ENCODE results near the gene PLEKHG2. TPM values are rescaled to one million over a fixed set of nuclear protein-coding genes. Genes with fewer than 3 reads are reported as not detected.

PLEKHG2 gene
- total and polyA plus RNA-seq, 9 of the 15 experiments (the other 6 are each of a cell fraction or from before 2014, with no cell fraction given), result 0.98 to 45.7 (median 9.8) TPM

- in situ Hi-C loops (cut with MboI) (no loop called here), intact Hi-C loops (cut with micrococcal nuclease) (no loop called here)
- FAIRE-seq, result no peak
- Histone ChIP-seq H3K79me2 (ENCODE audit: control insufficient read depth, insufficient read depth, low read length) (no peaks in the 10 kb centered on the region), H2AFZ (ENCODE audit: low read depth, low read length) (no peak overlapping the region), H3K4me2 (ENCODE audit: insufficient read depth, low read length) (no peak overlapping the region), H3K4me1 (replicated peaks in 1 of 2; ENCODE audit: control insufficient read depth in 2 of 2, insufficient read depth in 2 of 2, low read length in 2 of 2) (peaks cover 2 to 10% of the 10 kb centered on the region in 2 experiments; a peak in 3 of 5 replicates), H4K20me1 (replicated peaks; ENCODE audit: control insufficient read depth, insufficient read depth, low read length) (peaks cover 1% of the 10 kb centered on the region; the same call in 1 of the 2 replicates), H3K9ac (ENCODE audit: insufficient read depth in 1 of 2, low read depth in 2 of 2, low read length in 2 of 2) (no peak overlapping the region), H3K9me3 (replicated peaks; ENCODE audit: control insufficient read depth, insufficient read depth, low read depth, low read length) (no peaks in the 10 kb centered on the region), H3K36me3 (ENCODE audit: control insufficient read depth, insufficient read depth, low read length) (peaks cover 92% of the 10 kb centered on the region), H3K4me3 (no peak overlapping the region), H3K27ac (ENCODE audit: extremely low read depth, low read depth, low read length) (no peak overlapping the region), H3K27me3 (ENCODE audit: control insufficient read depth in 2 of 2, insufficient read depth in 2 of 2, low read length in 2 of 2) (no peaks in the 10 kb centered on the region), H3K9me1 (ENCODE audit: control insufficient read depth, insufficient read depth, low read length) (peaks cover 6% of the 10 kb centered on the region)
- ChIA-PET POLR2A (interaction anchor here (0.9 to 1.0 kb wide), 4 partner anchors 15 to 105 kb away, joined by 3 to 4 read pairs (median 3); partner anchors contain the start of genes MED29, PAF1, RPS16 and TIMM50), CTCF (ENCODE audit: low intra/inter-chr PET ratio) (no interaction called here)
- BruUV-seq (replicated peaks), result no TSS peak
- TF ChIP-seq NCOA6 (IDR thresholded peaks at IDR 0.05), result no peak
- TF ChIP-seq ZNF263 (CRISPR knock-in tag; IDR thresholded peaks at IDR 0.05; ENCODE audit: borderline replicate concordance), result no peak
- TF ChIP-seq PTTG1 (tag; IDR thresholded peaks at IDR 0.05; ENCODE audit: low read depth), result no peak
- no peak for TF ChIP-seq SAFB2 (IDR thresholded peaks at IDR 0.05; ENCODE audit: borderline replicate concordance, low read depth, low read length, severe bottlenecking)
- no peak for TF ChIP-seq SIN3B (IDR thresholded peaks at IDR 0.05; ENCODE audit: low read depth)
- TF ChIP-seq FOXA3 (CRISPR knock-in tag; conservative IDR thresholded peaks at IDR 0.05 in 1 of 2, IDR thresholded peaks at IDR 0.05 in 1 of 2), result no peak
- no peak for TF ChIP-seq DMBX1 (CRISPR knock-in tag; IDR thresholded peaks at IDR 0.05; ENCODE audit: borderline replicate concordance)
- no peak for TF ChIP-seq ZNF282 (CRISPR knock-in tag; IDR thresholded peaks at IDR 0.05)
- no peak for TF ChIP-seq MLLT1 (IDR thresholded peaks at IDR 0.05)
- no peak for ATAC-seq
- DNase-seq (ENCODE audit: extremely low read depth in 1 of 4, low spot score in 3 of 4), result no peak
Observed at GRCh38 chr19:39375929-39376328, 36.5 kb upstream of the PLEKHG2 start.
